ENCODE results near the gene MS4A6E.

Gene MS4A6E

DNA sequence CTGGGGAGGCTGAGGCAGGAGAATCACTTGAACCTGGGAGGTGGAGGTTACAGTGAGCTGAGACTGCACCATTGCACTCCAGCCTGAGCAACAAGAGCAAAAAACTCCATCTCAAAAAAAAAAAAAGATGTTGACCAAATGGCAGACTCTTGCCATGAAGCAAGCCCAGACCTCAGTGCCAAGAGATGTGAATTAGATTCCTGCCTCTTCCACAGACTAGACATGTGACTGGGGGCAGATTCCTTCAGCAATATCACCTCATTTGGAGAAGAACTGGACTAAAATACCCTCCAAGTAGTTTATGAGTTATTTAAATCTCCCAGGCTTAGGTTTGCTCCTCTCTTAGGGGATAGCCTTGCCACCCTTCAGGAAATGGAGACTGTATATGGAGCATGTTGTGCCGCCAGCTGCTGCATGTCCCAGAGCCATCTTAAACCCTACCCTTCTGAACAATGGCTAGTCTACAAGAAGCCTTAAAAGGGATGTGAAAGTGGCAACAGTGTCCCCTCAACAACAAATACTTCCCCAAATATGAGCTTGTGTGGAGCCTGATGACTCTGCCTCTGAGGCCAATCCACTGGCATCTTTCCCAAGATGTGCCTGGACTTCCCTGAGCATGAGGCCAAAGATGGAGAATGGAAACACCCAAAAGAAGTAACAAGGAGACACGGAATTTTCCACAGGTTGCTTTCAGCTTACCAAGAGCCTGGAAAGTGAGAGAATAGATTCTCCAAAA, 50.5 kb downstream of the MS4A6E start:
- DNase-seq, result no peak

DNA sequence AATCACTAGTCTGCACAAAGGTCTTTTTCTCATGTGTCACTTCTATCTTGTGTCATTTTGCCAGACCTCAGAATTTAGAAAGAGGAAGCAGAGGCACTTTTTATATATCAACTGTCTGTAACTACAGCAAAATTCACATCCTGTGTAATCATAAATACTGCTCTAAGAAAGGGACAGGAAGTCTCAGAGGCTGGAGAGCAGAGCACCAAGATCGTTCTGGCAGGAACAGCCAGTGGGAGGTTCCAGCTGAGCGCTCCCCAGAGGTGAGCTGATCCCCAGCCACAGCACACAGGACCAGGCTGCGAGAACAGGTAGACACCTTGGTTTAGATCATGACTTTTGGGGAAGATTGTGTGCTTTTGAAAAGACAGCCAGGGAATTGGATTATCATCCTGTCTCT, 51.3 kb downstream of the MS4A6E start, which contains the start of gene MS4A7:
Gene MS4A7 (plus strand): TSS at position 179 of the 400 bp plus-strand sequence. CDS start 4,610 bp downstream, outside the sequence.
- DNase-seq, result peak; percentile 7

DNA sequence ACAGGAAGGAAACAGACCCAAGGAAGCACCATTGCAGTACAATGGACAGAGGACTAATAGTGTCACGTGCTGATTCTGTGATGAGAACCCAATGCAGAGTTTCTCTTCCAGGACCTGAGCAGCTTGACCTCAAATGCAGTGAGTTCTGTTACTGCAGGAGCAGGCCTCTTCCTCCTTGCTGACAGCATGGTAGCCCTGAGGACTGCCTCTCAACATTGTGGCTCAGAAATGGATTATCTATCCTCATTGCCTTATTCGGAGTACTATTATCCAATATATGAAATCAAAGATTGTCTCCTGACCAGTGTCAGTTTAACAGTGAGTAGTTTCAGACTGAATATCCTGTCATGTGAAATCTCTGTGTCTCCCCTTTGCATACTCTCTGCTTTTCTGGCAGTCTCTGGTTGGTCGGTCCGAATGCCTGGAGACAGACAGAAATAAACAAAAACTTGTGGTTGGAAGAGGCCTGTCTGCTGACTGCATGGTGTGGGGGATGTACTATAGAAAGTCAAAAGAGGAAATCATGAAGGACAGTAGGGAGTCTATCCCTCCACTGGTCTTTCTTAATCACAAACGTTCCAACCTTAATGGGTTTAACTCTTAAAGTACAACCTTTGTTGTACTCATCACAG, 62.3 kb downstream of the MS4A6E start:
- no peak for DNase-seq

DNA sequence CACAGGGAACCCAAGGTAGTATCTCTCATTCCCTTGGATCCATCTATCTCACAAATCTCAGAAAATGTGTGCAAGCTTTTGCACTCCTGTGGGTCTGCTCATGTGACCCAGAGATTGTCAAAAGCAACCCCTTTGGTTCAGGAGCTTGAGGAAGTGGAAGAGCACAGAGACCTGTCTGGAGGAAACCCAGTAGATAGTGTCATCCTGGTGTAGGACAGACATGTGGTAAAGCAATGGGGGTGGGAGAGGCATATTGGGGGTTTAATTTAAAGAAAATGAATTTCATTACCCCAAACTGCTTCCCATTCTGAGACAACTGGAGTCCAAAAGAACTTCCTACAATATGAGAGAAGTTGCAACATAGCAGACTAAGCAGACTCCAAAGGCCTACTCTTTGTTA, 63.4 kb downstream of the MS4A6E start:
- no peak for DNase-seq

All from NCI-H69 (cell line).